SK-N-SH treated with all-trans-retinoic acid at 6 μM for 48 hours (cell line): ENCODE results near the gene GBF1.

Experiments
- ATAC-seq: fragments of 200-7000 bp; cut with Tn5 transposase; 3 replicates; pipeline ENCODE4 v1.9.1; 2020; ENCODE audit warnings: mild to moderate bottlenecking, moderate library complexity
- ARNTL ChIP-seq: fragments of 450-650 bp; formaldehyde crosslinking; IDR thresholded peaks from 2 replicates; pipeline ENCODE4 v1.5.0; 2020; ENCODE audit warnings: low read depth, mild to moderate bottlenecking, moderate library complexity, borderline replicate concordance
- BACH2 ChIP-seq: fragments of 250-450 bp; sonication (Bioruptor Pico); IDR thresholded peaks from 2 replicates; pipeline ENCODE4 v1.9.0; 2021; ENCODE audit warnings: mild to moderate bottlenecking, borderline replicate concordance
- CSDC2 ChIP-seq: fragments of 250-450 bp; sonication (Bioruptor Pico); IDR thresholded peaks from 2 replicates; pipeline ENCODE4 v1.5.0; 2020; ENCODE audit warnings: mild to moderate bottlenecking, moderate library complexity
- ESRRG ChIP-seq: fragments of 250-450 bp; sonication (Bioruptor Pico); IDR thresholded peaks from 2 replicates; pipeline ENCODE4 v1.6.1; 2021; ENCODE audit warnings: mild to moderate bottlenecking
- GLIS3 ChIP-seq: fragments of 250-450 bp; sonication (Bioruptor Pico); IDR thresholded peaks from 2 replicates; pipeline ENCODE4 v1.5.0; 2020; ENCODE audit warnings: mild to moderate bottlenecking, moderate library complexity
- ISL1 ChIP-seq: fragments of 250-450 bp; sonication (Bioruptor Pico); IDR thresholded peaks from 2 replicates; pipeline ENCODE4 v2.1.2; 2022; ENCODE audit warnings: mild to moderate bottlenecking, moderate library complexity
- OSR1 ChIP-seq: fragments of 250-450 bp; sonication (Bioruptor Pico); IDR thresholded peaks from 2 replicates; pipeline ENCODE4 v1.8.0; 2022; ENCODE audit warnings: moderate library complexity, mild to moderate bottlenecking, inconsistent platforms
- PPARA ChIP-seq: fragments of 250-450 bp; sonication (Bioruptor Pico); IDR thresholded peaks from 2 replicates; pipeline ENCODE4 v1.5.0; 2020; ENCODE audit warnings: mild to moderate bottlenecking, borderline replicate concordance
- RARB ChIP-seq: fragments of 250-450 bp; sonication (Bioruptor Pico); IDR thresholded peaks from 2 replicates; pipeline ENCODE4 v1.8.0; 2021; ENCODE audit warnings: mild to moderate bottlenecking, moderate library complexity
- SNAI2 ChIP-seq: fragments of 250-450 bp; sonication (Bioruptor Pico); IDR thresholded peaks from 2 replicates; pipeline ENCODE4 v1.5.0; 2020; ENCODE audit warnings: mild to moderate bottlenecking, moderate library complexity
- TCF4 ChIP-seq: fragments of 250-450 bp; sonication (Bioruptor Pico); IDR thresholded peaks from 2 replicates; pipeline ENCODE4 v1.8.0; 2021; ENCODE audit warnings: mild to moderate bottlenecking, moderate library complexity, borderline replicate concordance
- TOX ChIP-seq: fragments of 250-450 bp; sonication (Bioruptor Pico); IDR thresholded peaks from 2 replicates; pipeline ENCODE4 v1.8.0; 2021; ENCODE audit warnings: mild to moderate bottlenecking, moderate library complexity, borderline replicate concordance
- ZFP3 ChIP-seq: fragments of 250-450 bp; sonication (Bioruptor Pico); IDR thresholded peaks from 2 replicates; pipeline ENCODE4 v1.5.0; 2020; ENCODE audit warnings: mild to moderate bottlenecking, moderate library complexity
- ZFP30 ChIP-seq: fragments of 450-650 bp; formaldehyde crosslinking; IDR thresholded peaks from 2 replicates; pipeline ENCODE4 v1.5.0; 2022; ENCODE audit warnings: mild to moderate bottlenecking, moderate library complexity
- ZNF565 ChIP-seq: fragments of 450-650 bp; formaldehyde crosslinking; conservative IDR thresholded peaks from 2 replicates; pipeline ENCODE4 v1.5.0; 2020; ENCODE audit warnings: low read depth, mild to moderate bottlenecking, moderate library complexity
- ZNF70 ChIP-seq: fragments of 450-650 bp; formaldehyde crosslinking; IDR thresholded peaks from 2 replicates; pipeline ENCODE4 v1.5.0; 2020; ENCODE audit warnings: mild to moderate bottlenecking, moderate library complexity
- ZNF8 ChIP-seq: fragments of 450-650 bp; formaldehyde crosslinking; IDR thresholded peaks from 2 replicates; pipeline ENCODE4 v1.5.0; 2020; ENCODE audit warnings: mild to moderate bottlenecking, moderate library complexity
- TF ChIP-seq, protein P1 (sequence below): fragments of 250-450 bp; sonication (Bioruptor Pico); IDR thresholded peaks from 2 replicates; pipeline ENCODE4 v1.8.0; 2020; ENCODE audit warnings: mild to moderate bottlenecking, moderate library complexity, borderline replicate concordance
- TF ChIP-seq, protein P2 (sequence below): fragments of 250-450 bp; sonication (Bioruptor Pico); IDR thresholded peaks from 2 replicates; pipeline ENCODE4 v1.5.0; 2020; ENCODE audit warnings: mild to moderate bottlenecking, moderate library complexity
- TF ChIP-seq, protein P3 (sequence below): fragments of 250-450 bp; sonication (Bioruptor Pico); IDR thresholded peaks from 2 replicates; pipeline ENCODE4 v1.5.1; 2021; ENCODE audit warnings: mild to moderate bottlenecking, moderate library complexity
- TF ChIP-seq, protein P4 (sequence below): fragments of 250-450 bp; sonication (Bioruptor Pico); IDR thresholded peaks from 2 replicates; pipeline ENCODE4 v1.5.1; 2020; ENCODE audit warnings: low read depth, mild to moderate bottlenecking, moderate library complexity

Gene GBF1

DNA sequence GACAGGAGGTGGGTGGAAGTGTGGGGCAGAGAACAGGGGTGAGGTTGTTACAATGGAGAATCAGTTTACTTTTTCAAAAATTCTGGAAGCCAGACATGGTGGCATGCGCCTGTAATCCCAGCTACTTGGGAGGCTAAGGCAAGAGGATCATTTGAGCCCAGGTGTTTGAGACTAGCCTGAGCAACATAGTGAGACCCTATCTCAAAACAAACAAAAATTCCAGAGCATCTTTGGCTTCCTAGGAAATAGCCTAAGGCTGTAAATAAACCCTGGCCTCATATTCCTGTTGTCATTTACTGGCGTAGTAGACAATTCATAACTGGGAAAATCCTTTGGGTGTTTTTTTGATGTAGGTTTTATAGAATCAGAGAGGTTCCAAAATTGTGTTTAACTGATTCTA is 44.0 kb downstream of the GBF1 start:
- TF ChIP-seq GLIS3 (CRISPR knock-in tag), result no peak
- TF ChIP-seq ZFP30 (CRISPR knock-in tag), result no peak
- no peak for TF ChIP-seq ESRRG (CRISPR knock-in tag)
- TF ChIP-seq ZFP3, result no peak
- TF ChIP-seq ZNF565 (CRISPR knock-in tag), result no peak
- no peak for TF ChIP-seq OSR1 (CRISPR knock-in tag)
- TF ChIP-seq ARNTL, result no peak
- TF ChIP-seq BACH2, result no peak
- no peak for TF ChIP-seq ZNF8 (CRISPR knock-in tag)
- no peak for ATAC-seq

DNA sequence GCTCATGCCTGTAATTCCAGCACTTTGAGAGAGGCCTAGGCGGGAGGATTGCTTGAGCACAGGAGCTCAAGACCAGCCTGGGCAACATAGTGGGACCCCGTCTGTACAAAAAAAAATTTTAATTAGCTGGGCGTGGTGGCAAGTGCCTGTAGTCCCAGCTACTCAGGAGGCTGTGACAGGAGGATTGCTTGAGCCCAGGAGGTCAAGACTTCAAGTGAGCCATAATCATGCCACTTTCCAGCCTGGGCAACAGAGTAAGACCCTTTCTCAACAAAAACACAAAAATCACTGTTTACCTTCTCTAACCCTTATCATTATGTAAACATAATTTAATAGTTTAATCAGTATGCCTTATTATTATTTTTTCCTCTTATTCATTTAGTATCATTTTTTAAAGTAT is 44.5 kb downstream of the GBF1 start:
- no peak for ATAC-seq
- no peak for TF ChIP-seq ZNF8 (CRISPR knock-in tag)
- TF ChIP-seq ESRRG (CRISPR knock-in tag), result no peak
- TF ChIP-seq ZFP3, result no peak
- TF ChIP-seq, protein P1, sequence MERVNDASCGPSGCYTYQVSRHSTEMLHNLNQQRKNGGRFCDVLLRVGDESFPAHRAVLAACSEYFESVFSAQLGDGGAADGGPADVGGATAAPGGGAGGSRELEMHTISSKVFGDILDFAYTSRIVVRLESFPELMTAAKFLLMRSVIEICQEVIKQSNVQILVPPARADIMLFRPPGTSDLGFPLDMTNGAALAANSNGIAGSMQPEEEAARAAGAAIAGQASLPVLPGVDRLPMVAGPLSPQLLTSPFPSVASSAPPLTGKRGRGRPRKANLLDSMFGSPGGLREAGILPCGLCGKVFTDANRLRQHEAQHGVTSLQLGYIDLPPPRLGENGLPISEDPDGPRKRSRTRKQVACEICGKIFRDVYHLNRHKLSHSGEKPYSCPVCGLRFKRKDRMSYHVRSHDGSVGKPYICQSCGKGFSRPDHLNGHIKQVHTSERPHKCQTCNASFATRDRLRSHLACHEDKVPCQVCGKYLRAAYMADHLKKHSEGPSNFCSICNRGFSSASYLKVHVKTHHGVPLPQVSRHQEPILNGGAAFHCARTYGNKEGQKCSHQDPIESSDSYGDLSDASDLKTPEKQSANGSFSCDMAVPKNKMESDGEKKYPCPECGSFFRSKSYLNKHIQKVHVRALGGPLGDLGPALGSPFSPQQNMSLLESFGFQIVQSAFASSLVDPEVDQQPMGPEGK, result no peak
- no peak for TF ChIP-seq GLIS3 (CRISPR knock-in tag)
- no peak for TF ChIP-seq PPARA (CRISPR knock-in tag)

DNA sequence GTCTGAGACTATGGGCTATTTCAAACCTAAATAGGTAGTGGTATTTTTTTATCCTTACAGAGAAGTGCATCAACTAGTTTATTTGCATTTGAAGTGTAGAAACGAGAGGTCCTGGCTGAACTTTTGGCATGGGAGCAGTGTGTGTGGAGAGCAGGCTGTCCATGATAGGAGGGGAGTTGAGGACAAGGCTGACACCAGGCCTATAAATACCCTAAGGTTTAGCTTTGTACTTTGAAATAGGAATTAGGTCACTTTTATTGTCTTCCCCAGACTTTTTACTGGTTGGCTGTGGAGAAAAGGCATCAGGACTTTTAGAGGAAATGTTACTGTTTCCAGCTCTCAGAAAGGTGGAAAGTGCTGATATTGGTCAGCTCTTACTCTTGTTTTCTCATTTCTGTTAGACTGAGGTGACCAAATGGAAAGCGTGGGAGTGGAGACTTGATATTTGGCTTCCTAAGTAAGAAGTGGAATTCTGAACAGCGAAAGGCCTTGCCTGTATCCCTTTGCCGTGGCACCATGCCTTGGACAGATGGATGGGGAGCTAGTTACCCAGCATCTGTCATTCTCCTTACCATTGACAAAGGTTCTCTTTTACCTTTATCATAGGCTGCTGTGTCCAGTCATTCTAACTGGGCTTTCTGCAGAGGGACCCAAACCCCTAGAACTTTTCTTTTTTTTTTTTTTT is 46.0 kb downstream of the GBF1 start:
- ATAC-seq, result no peak
- no peak for TF ChIP-seq RARB (CRISPR knock-in tag)
- no peak for TF ChIP-seq CSDC2 (CRISPR knock-in tag)
- no peak for TF ChIP-seq ARNTL
- TF ChIP-seq ESRRG (CRISPR knock-in tag), result no peak
- TF ChIP-seq, protein P2, sequence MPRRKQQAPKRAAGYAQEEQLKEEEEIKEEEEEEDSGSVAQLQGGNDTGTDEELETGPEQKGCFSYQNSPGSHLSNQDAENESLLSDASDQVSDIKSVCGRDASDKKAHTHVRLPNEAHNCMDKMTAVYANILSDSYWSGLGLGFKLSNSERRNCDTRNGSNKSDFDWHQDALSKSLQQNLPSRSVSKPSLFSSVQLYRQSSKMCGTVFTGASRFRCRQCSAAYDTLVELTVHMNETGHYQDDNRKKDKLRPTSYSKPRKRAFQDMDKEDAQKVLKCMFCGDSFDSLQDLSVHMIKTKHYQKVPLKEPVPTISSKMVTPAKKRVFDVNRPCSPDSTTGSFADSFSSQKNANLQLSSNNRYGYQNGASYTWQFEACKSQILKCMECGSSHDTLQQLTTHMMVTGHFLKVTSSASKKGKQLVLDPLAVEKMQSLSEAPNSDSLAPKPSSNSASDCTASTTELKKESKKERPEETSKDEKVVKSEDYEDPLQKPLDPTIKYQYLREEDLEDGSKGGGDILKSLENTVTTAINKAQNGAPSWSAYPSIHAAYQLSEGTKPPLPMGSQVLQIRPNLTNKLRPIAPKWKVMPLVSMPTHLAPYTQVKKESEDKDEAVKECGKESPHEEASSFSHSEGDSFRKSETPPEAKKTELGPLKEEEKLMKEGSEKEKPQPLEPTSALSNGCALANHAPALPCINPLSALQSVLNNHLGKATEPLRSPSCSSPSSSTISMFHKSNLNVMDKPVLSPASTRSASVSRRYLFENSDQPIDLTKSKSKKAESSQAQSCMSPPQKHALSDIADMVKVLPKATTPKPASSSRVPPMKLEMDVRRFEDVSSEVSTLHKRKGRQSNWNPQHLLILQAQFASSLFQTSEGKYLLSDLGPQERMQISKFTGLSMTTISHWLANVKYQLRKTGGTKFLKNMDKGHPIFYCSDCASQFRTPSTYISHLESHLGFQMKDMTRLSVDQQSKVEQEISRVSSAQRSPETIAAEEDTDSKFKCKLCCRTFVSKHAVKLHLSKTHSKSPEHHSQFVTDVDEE (CRISPR knock-in tag), result no peak
- TF ChIP-seq ZNF8 (CRISPR knock-in tag), result no peak
- TF ChIP-seq, protein P3, sequence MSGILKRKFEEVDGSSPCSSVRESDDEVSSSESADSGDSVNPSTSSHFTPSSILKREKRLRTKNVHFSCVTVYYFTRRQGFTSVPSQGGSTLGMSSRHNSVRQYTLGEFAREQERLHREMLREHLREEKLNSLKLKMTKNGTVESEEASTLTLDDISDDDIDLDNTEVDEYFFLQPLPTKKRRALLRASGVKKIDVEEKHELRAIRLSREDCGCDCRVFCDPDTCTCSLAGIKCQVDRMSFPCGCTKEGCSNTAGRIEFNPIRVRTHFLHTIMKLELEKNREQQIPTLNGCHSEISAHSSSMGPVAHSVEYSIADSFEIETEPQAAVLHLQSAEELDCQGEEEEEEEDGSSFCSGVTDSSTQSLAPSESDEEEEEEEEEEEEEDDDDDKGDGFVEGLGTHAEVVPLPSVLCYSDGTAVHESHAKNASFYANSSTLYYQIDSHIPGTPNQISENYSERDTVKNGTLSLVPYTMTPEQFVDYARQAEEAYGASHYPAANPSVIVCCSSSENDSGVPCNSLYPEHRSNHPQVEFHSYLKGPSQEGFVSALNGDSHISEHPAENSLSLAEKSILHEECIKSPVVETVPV, result no peak
- TF ChIP-seq BACH2, result no peak
- no peak for TF ChIP-seq ISL1 (CRISPR knock-in tag)
- TF ChIP-seq OSR1 (CRISPR knock-in tag), result no peak
- no peak for TF ChIP-seq ZNF70 (CRISPR knock-in tag)
- TF ChIP-seq SNAI2 (CRISPR knock-in tag), result no peak
- TF ChIP-seq ZFP3, result no peak
- TF ChIP-seq, protein P1, result no peak
- no peak for TF ChIP-seq PPARA (CRISPR knock-in tag)
- TF ChIP-seq ZFP30 (CRISPR knock-in tag), result no peak
- no peak for TF ChIP-seq TCF4 (CRISPR knock-in tag)
- TF ChIP-seq TOX (CRISPR knock-in tag), result no peak
- TF ChIP-seq GLIS3 (CRISPR knock-in tag), result no peak

DNA sequence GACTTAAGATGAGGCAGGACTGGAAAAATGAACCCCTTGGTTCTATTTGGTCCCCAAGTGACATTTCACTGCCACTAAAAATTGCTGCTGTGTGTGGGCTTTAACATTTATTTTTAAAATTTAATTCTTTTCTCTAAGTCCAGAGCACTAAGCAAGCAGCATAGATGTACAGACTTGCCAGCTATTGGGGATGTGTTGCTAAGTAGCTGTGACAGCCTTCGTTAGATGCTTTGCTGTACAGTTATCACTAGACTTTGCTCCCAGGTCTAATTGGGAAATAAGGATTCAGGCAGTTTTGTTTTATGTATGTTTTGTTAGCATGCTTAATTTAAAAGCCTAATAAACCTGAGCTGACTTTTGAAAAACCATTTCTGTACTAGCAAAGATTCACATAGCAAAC is 51.8 kb downstream of the GBF1 start:
- TF ChIP-seq SNAI2 (CRISPR knock-in tag), result no peak
- TF ChIP-seq, protein P2 (CRISPR knock-in tag), result no peak
- TF ChIP-seq, protein P1, result no peak
- no peak for TF ChIP-seq GLIS3 (CRISPR knock-in tag)
- no peak for TF ChIP-seq ARNTL
- TF ChIP-seq, protein P4, sequence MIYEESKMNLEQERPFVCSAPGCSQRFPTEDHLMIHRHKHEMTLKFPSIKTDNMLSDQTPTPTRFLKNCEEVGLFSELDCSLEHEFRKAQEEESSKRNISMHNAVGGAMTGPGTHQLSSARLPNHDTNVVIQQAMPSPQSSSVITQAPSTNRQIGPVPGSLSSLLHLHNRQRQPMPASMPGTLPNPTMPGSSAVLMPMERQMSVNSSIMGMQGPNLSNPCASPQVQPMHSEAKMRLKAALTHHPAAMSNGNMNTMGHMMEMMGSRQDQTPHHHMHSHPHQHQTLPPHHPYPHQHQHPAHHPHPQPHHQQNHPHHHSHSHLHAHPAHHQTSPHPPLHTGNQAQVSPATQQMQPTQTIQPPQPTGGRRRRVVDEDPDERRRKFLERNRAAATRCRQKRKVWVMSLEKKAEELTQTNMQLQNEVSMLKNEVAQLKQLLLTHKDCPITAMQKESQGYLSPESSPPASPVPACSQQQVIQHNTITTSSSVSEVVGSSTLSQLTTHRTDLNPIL (CRISPR knock-in tag), result no peak
- TF ChIP-seq TCF4 (CRISPR knock-in tag), result no peak
- no peak for TF ChIP-seq ZNF8 (CRISPR knock-in tag)
- TF ChIP-seq, all 23 proteins: peak for 0
- no peak for ATAC-seq
